Measurements from ENCODE around the gene RABAC1. TPM values are rescaled to one million over a fixed set of nuclear protein-coding genes. Genes with fewer than 3 reads are reported as not detected.
"Not testable (repeated sequence)": the region's sequence is repeated elsewhere in the genome, so short reads cannot be mapped to it uniquely, and the experiment has no call there.

RABAC1 gene
- total and polyA plus RNA-seq, 2 donors from 2014 or later, result 146 to 333 TPM

GRCh38 chr19:41915776-41916414, 43.2 kb downstream of the RABAC1 start:
- FAIRE-seq (no peak), DNase-seq (no peak)
- Histone ChIP-seq H3K27me3 (ENCODE audit: control insufficient read depth, insufficient read depth, low read length) (peaks cover 64% of the 10 kb centered on the region), H3K9me3 (ENCODE audit: control insufficient read depth in 2 of 3, insufficient read depth in 1 of 3, low read length in 3 of 3) (peaks cover 0 to 4% (median 0%) of the 10 kb centered on the region in 3 donors), H3K4me1 (ENCODE audit: control insufficient read depth in 2 of 3, insufficient read depth in 2 of 3, low read depth in 1 of 3, low read length in 3 of 3) (no peaks in the 10 kb centered on the region), H3K4me3 (ENCODE audit: low read length in 3 of 3) (no peak overlapping the region), H3K36me3 (ENCODE audit: control insufficient read depth in 2 of 3, insufficient read depth in 3 of 3, low read length in 3 of 3) (no peaks in the 10 kb centered on the region), H3K9ac (ENCODE audit: low read length in 3 of 3) (no peak overlapping the region), H3K27ac (ENCODE audit: low read depth in 2 of 2, low read length in 2 of 2) (no peak overlapping the region)
- TF ChIP-seq CTCF (IDR thresholded peaks at IDR 0.05; ENCODE audit: borderline replicate concordance, extremely low read depth, insufficient read depth), result no peak
- intact Hi-C loops (cut with DNase I), result no loop called here

GRCh38 chr19:41915021-41915775, 43.9 kb downstream of the RABAC1 start:
- H3K9me3 ChIP-seq (ENCODE audit: control insufficient read depth in 2 of 3, insufficient read depth in 1 of 3, low read length in 3 of 3), result peaks cover 0 to 4% (median 0%) of the 10 kb centered on the region in 3 donors
- FAIRE-seq (no peak), DNase-seq (peak in 1 of 5 donors; percentile 26)
- intact Hi-C loops (cut with DNase I), result no loop called here
- H3K4me3 ChIP-seq (ENCODE audit: low read length in 3 of 3), result no peak overlapping the region
- no peaks in the 10 kb centered on the region for H3K36me3 ChIP-seq (ENCODE audit: control insufficient read depth in 2 of 3, insufficient read depth in 3 of 3, low read length in 3 of 3)
- no peaks in the 10 kb centered on the region for H3K4me1 ChIP-seq (ENCODE audit: control insufficient read depth in 2 of 3, insufficient read depth in 2 of 3, low read depth in 1 of 3, low read length in 3 of 3)
- TF ChIP-seq CTCF (IDR thresholded peaks at IDR 0.05; ENCODE audit: borderline replicate concordance, extremely low read depth, insufficient read depth), result no peak
- H3K27me3 ChIP-seq (ENCODE audit: control insufficient read depth, insufficient read depth, low read length), result peaks cover 62% of the 10 kb centered on the region
- H3K9ac ChIP-seq (ENCODE audit: low read length in 3 of 3), result no peak overlapping the region
- H3K27ac ChIP-seq (ENCODE audit: low read depth in 2 of 2, low read length in 2 of 2), result no peak overlapping the region

GRCh38 chr19:41914424-41914834, 44.7 kb downstream of the RABAC1 start:
- H3K4me3 ChIP-seq (ENCODE audit: low read length in 3 of 3); H3K9ac ChIP-seq (ENCODE audit: low read length in 3 of 3); H3K9me3 ChIP-seq (ENCODE audit: control insufficient read depth in 2 of 3, insufficient read depth in 1 of 3, low read length in 3 of 3); intact Hi-C loops (cut with DNase I); H3K27ac ChIP-seq (ENCODE audit: low read depth in 2 of 2, low read length in 2 of 2); H3K4me1 ChIP-seq (ENCODE audit: control insufficient read depth in 2 of 3, insufficient read depth in 2 of 3, low read depth in 1 of 3, low read length in 3 of 3); DNase-seq; H3K36me3 ChIP-seq (ENCODE audit: control insufficient read depth in 2 of 3, insufficient read depth in 3 of 3, low read length in 3 of 3); FAIRE-seq: not testable (repeated sequence)
- peaks cover 59% of the 10 kb centered on the region for H3K27me3 ChIP-seq (ENCODE audit: control insufficient read depth, insufficient read depth, low read length)

Data from kidney (tissue), 14 donors.